HCT116 (cell line): ENCODE results near the gene SPAG4. TPM values are rescaled to one million over a fixed set of nuclear protein-coding genes. Genes with fewer than 3 reads are reported as not detected.

ENCODE experiments used
- ATAC-seq: fragments of 200-7000 bp; cut with Tn5 transposase; 2 replicates; pipeline ENCODE4 v1.9.1; 2020; ENCODE audit warnings: mild to moderate bottlenecking, moderate library complexity
- BruUV-seq: library from RNA; stranded (reverse); fragments of 400-500 nt; replicated peaks from 2 replicates; lab custom pipeline; 2021; lab: Mats Ljungman, UMichigan
- CTCF ChIA-PET: fragments of 300-600 bp; sonication (Branson Sonifier 250); formaldehyde crosslinking; loops from one replicate; lab custom pipeline; 2021; ENCODE audit warnings: antibody characterized with exemption; lab: Charles Lee
- POLR2A ChIA-PET: fragments of 300-600, 350-600 bp; sonication (Branson Sonifier 250); formaldehyde crosslinking; loops from one replicate; lab custom pipeline; 2021; ENCODE audit warnings: antibody characterized with exemption; lab: Charles Lee
- RAD21 ChIA-PET, 2 experiments: fragments of 300-600 bp; sonication (Branson Sonifier 250); formaldehyde crosslinking; loops; one replicate each; lab custom pipeline; 2023; ENCODE audit warnings: low total read pairs in 2 of 2; ENCODE audit not compliant: uncharacterized antibody in 2 of 2, unreplicated experiment in 2 of 2, low non-redundant PET in 1 of 2; lab: Charles Lee
- DNase-seq: peaks from one replicate; pipeline ENCODE4 v3.0.0-alpha.2; 2010; ENCODE audit warnings: low read depth, low spot score
- H2AFZ ChIP-seq: fragments of 200-600 bp; shearing (Covaris generic), sonication (generic); 2 replicates; pipeline ENCODE4 v1.6.1; 2017; ENCODE audit warnings: low read depth, mixed run types, mixed read lengths, antibody characterized with exemption, low read length; ENCODE audit not compliant: poor library complexity, severe bottlenecking
- H3K27ac ChIP-seq: 2 replicates; pipeline ENCODE4 v1.5.1; 2012; ENCODE audit warnings: low read depth, low read length
- H3K27me3 ChIP-seq: fragments of 200-600 bp; sonication (generic); 2 replicates; pipeline ENCODE4 v1.6.1; 2016; ENCODE audit warnings: mixed run types, low read length, mixed read lengths; ENCODE audit not compliant: insufficient read depth
- H3K36me3 ChIP-seq, 2 experiments: fragments of 200-500 bp in 1 of 2; fragments of 200-600 bp in 1 of 2; sonication (Bioruptor generic) in 1 of 2; sonication (generic) in 1 of 2; 2 replicates each; pipeline versions ENCODE4 v1.5.1 to v1.6.1; 2014 to 2016; ENCODE audit warnings: low read length in 2 of 2, inconsistent platforms in 1 of 2, mixed read lengths in 1 of 2, mixed run types in 1 of 2; ENCODE audit not compliant: insufficient read depth in 2 of 2, control insufficient read depth in 1 of 2
- H3K4me1 ChIP-seq, 2 experiments: fragments of 200-600 bp in 1 of 2; sonication (generic) in 1 of 2; 2 replicates each; pipeline versions ENCODE4 v1.5.1 to v1.6.1; 2012 to 2017; ENCODE audit warnings: low read length in 2 of 2, inconsistent platforms in 1 of 2, mild to moderate bottlenecking in 1 of 2, mixed read lengths in 1 of 2, mixed run types in 1 of 2, moderate library complexity in 1 of 2; ENCODE audit not compliant: insufficient read depth in 2 of 2, control insufficient read depth in 1 of 2
- H3K4me2 ChIP-seq: fragments of 200-600 bp; sonication (generic); 2 replicates; pipeline ENCODE4 v1.6.1; 2017; ENCODE audit warnings: mixed run types, low read length, mixed read lengths
- H3K4me3 ChIP-seq, 2 experiments: fragments of 200-600 bp in 1 of 2; sonication (generic) in 1 of 2; replicated peaks in 1 of 2; 2 replicates each; pipeline ENCODE4 v1.5.1; 2011 to 2016; ENCODE audit warnings: low read length in 2 of 2, control low read depth in 1 of 2, low read depth in 1 of 2, mild to moderate bottlenecking in 1 of 2, mixed read lengths in 1 of 2, mixed run types in 1 of 2
- H3K79me2 ChIP-seq: fragments of 200-600 bp; sonication (generic); 2 replicates; pipeline ENCODE4 v1.6.1; 2017; ENCODE audit warnings: mild to moderate bottlenecking, mixed run types, low read length, moderate library complexity, mixed read lengths; ENCODE audit not compliant: insufficient read depth
- H3K9ac ChIP-seq: fragments of 200-600 bp; sonication (generic); 2 replicates; pipeline ENCODE4 v1.6.1; 2016; ENCODE audit warnings: low read length, mixed read lengths
- H3K9me2 ChIP-seq: fragments of 200-600 bp; sonication (generic), shearing (Covaris generic); 2 replicates; pipeline ENCODE4 v1.6.1; 2017; ENCODE audit warnings: mixed run types, mild to moderate bottlenecking, moderate library complexity; ENCODE audit not compliant: insufficient read depth
- H3K9me3 ChIP-seq, 2 experiments: fragments of 200-500 bp in 1 of 2; fragments of 200-600 bp in 1 of 2; sonication (Bioruptor generic) in 1 of 2; sonication (generic) in 1 of 2; 2 replicates each; pipeline ENCODE4 v1.6.1; 2014 to 2017; ENCODE audit warnings: low read length in 2 of 2, mixed read lengths in 2 of 2, inconsistent platforms in 1 of 2, low read depth in 1 of 2, mild to moderate bottlenecking in 1 of 2, mixed run types in 1 of 2, moderate library complexity in 1 of 2; ENCODE audit not compliant: control insufficient read depth in 1 of 2, insufficient read depth in 1 of 2
- H4K20me1 ChIP-seq: fragments of 200-600 bp; sonication (generic), shearing (Covaris generic); 2 replicates; pipeline ENCODE4 v1.6.1; 2017; ENCODE audit warnings: mixed run types, mild to moderate bottlenecking, moderate library complexity; ENCODE audit not compliant: insufficient read depth
- ATF3 ChIP-seq: IDR thresholded peaks from 2 replicates; pipeline ENCODE4 v1.6.1; 2012
- CBX3 ChIP-seq: IDR thresholded peaks from 2 replicates; pipeline ENCODE4 v1.6.1; 2012; ENCODE audit warnings: low read depth
- CEBPB ChIP-seq: IDR thresholded peaks from 2 replicates; pipeline ENCODE4 v1.6.1; 2012; ENCODE audit warnings: low read depth
- EGR1 ChIP-seq: IDR thresholded peaks from 2 replicates; pipeline ENCODE4 v1.6.1; 2012; ENCODE audit warnings: low read depth
- ELF1 ChIP-seq: IDR thresholded peaks from 2 replicates; pipeline ENCODE4 v1.6.1; 2012; ENCODE audit warnings: low read depth, borderline replicate concordance
- EZH2 ChIP-seq: fragments of 200-600 bp; sonication (generic); IDR thresholded peaks from 2 replicates; pipeline ENCODE4 v1.6.1; 2017; ENCODE audit warnings: antibody characterized with exemption, mixed run types
- EZH2phosphoT487 ChIP-seq: fragments of 200-600 bp; IDR thresholded peaks from 2 replicates; pipeline ENCODE4 v1.6.1; 2018; ENCODE audit warnings: antibody characterized with exemption, borderline replicate concordance
- JUND ChIP-seq: IDR thresholded peaks from 2 replicates; pipeline ENCODE4 v1.6.1; 2012
- POLR2AphosphoS5 ChIP-seq: IDR thresholded peaks from 2 replicates; pipeline ENCODE4 v1.6.1; 2011; ENCODE audit warnings: mild to moderate bottlenecking, low read depth, low read length, moderate library complexity
- RAD21 ChIP-seq: IDR thresholded peaks from 2 replicates; pipeline ENCODE4 v1.6.1; 2012; ENCODE audit warnings: low read depth, mild to moderate bottlenecking
- SP1 ChIP-seq: IDR thresholded peaks from 2 replicates; pipeline ENCODE4 v1.6.1; 2012; ENCODE audit warnings: low read depth
- SRF ChIP-seq: IDR thresholded peaks from 2 replicates; pipeline ENCODE4 v1.6.1; 2012; ENCODE audit warnings: low read depth
- YY1 ChIP-seq: IDR thresholded peaks from 2 replicates; pipeline ENCODE4 v1.6.1; 2011; ENCODE audit warnings: low read length, low read depth, moderate library complexity, mild to moderate bottlenecking; ENCODE audit not compliant: insufficient replicate concordance; ENCODE audit errors: extremely low read depth
- ZNF274 ChIP-seq: fragments of 200-500 bp; sonication (Bioruptor generic); IDR thresholded peaks from 2 replicates; pipeline ENCODE4 v1.6.1; 2014; ENCODE audit warnings: mild to moderate bottlenecking, low read depth, low read length, inconsistent platforms
- intact Hi-C: fragments of 100-400 bp; cut with micrococcal nuclease; formaldehyde crosslinking; loops from 2 replicates; pipeline ENCODE4 v1.10.0; 2022
- total RNA-seq: library from RNA; stranded (reverse); gene quantifications from one replicate; pipeline ENCODE4 v1.2.1, GENCODE V29; 2021; ENCODE audit not compliant: unreplicated experiment
- TF ChIP-seq, protein P1 (sequence below), 3 experiments: fragments of 200-600 bp in 1 of 3; sonication (generic) in 1 of 3; IDR thresholded peaks in 2 of 3; conservative IDR thresholded peaks in 1 of 3; 2 replicates each; pipeline ENCODE4 v1.5.1; 2012 to 2017; ENCODE audit warnings: low read depth in 2 of 3, low read length in 2 of 3, antibody characterized with exemption in 1 of 3, borderline replicate concordance in 1 of 3, control low read depth in 1 of 3, mild to moderate bottlenecking in 1 of 3, mixed read lengths in 1 of 3, mixed run types in 1 of 3, moderate library complexity in 1 of 3; ENCODE audit not compliant: insufficient read depth in 1 of 3
- TF ChIP-seq, protein P2 (sequence below): IDR thresholded peaks from 2 replicates; pipeline ENCODE4 v1.6.1; 2012; ENCODE audit warnings: low read depth

Gene SPAG4
- total RNA-seq, 1 experiment from 2014 or later, result 6.2 TPM

DNA sequence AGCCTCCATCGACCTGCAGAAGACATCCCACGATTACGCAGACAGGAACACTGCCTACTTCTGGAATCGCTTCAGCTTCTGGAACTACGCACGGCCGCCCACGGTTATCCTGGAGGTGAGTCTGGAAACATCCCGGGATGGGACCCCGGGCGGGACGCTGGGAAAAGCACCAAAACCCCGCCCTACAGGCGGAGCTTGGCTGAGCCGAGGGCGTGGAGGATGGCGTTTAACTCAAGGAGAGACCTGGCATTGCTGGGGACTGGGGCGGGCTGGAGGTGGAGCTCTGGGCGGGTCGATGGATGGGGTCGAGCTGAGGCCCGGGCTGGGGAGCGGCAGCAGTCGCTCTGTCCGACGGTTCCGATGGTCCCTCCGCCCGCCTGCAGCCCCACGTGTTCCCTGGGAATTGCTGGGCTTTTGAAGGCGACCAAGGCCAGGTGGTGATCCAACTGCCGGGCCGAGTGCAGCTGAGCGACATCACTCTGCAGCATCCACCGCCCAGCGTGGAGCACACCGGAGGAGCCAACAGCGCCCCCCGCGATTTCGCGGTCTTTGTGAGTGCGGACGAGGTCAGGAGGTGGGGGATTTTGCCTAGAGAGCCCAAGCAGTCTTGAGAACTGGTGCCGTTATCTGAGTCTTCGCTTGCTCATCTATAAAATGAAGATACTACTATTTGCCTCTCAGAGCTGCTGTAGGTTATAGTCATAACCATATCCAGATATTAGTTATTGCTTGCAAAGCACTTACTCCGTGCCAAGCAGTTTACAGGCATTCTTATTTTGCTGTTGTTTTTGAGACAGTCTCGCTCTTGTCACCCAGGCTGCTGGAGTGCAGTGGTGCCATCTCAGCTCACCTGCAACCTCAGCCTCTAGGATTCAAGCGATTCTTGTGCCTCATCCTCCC lies 3.8 kb downstream of the SPAG4 start:
- no peaks in the 10 kb centered on the region for H3K9me2 ChIP-seq
- peak overlapping the region; percentile 23 for H3K27ac ChIP-seq
- ChIA-PET POLR2A (interaction anchor here (0.5 to 1.5 kb wide), 5 partner anchors 16 to 335 kb away, joined by 3 to 5 read pairs (median 3); partner anchors contain the start of genes RBM39 and SCAND1), CTCF (interaction anchor here (0.7 to 1.6 kb wide), 14 partner anchors 8 to 335 kb away, joined by 3 to 10 read pairs (median 3); partner anchors contain the start of genes ERGIC3, NFS1, ROMO1 and SCAND1)
- no peaks in the 10 kb centered on the region for H3K27me3 ChIP-seq
- no peak overlapping the region for H2AFZ ChIP-seq
- intact Hi-C loops, result loop anchor here (2.0 to 5.0 kb wide), 2 partner anchors 43 to 77 kb away; partner anchors contain the start of gene ERGIC3
- peak overlapping the region; percentile 63 to 70 for H3K4me3 ChIP-seq
- H3K9me3 ChIP-seq, result no peaks in the 10 kb centered on the region
- TF ChIP-seq POLR2AphosphoS5 (peak; percentile 54), CBX3 (no peak), CEBPB (no peak), ELF1 (no peak), RAD21 (no peak), YY1 (no peak), EZH2 (no peak), EGR1 (no peak), ATF3 (no peak), EZH2phosphoT487 (no peak), JUND (no peak), SP1 (no peak), SRF (no peak), ZNF274 (no peak)
- TF ChIP-seq, protein P1, sequence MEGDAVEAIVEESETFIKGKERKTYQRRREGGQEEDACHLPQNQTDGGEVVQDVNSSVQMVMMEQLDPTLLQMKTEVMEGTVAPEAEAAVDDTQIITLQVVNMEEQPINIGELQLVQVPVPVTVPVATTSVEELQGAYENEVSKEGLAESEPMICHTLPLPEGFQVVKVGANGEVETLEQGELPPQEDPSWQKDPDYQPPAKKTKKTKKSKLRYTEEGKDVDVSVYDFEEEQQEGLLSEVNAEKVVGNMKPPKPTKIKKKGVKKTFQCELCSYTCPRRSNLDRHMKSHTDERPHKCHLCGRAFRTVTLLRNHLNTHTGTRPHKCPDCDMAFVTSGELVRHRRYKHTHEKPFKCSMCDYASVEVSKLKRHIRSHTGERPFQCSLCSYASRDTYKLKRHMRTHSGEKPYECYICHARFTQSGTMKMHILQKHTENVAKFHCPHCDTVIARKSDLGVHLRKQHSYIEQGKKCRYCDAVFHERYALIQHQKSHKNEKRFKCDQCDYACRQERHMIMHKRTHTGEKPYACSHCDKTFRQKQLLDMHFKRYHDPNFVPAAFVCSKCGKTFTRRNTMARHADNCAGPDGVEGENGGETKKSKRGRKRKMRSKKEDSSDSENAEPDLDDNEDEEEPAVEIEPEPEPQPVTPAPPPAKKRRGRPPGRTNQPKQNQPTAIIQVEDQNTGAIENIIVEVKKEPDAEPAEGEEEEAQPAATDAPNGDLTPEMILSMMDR (IDR thresholded peaks at IDR 0.05 in 2 of 3, conservative IDR thresholded peaks at IDR 0.05 in 1 of 3; ENCODE audit: borderline replicate concordance in 1 of 3, insufficient read depth in 1 of 3, low read depth in 2 of 3, low read length in 2 of 3), result peak in 2 of 3 experiments; percentile 67; a peak in 4 of 6 replicates
- TF ChIP-seq, protein P2, sequence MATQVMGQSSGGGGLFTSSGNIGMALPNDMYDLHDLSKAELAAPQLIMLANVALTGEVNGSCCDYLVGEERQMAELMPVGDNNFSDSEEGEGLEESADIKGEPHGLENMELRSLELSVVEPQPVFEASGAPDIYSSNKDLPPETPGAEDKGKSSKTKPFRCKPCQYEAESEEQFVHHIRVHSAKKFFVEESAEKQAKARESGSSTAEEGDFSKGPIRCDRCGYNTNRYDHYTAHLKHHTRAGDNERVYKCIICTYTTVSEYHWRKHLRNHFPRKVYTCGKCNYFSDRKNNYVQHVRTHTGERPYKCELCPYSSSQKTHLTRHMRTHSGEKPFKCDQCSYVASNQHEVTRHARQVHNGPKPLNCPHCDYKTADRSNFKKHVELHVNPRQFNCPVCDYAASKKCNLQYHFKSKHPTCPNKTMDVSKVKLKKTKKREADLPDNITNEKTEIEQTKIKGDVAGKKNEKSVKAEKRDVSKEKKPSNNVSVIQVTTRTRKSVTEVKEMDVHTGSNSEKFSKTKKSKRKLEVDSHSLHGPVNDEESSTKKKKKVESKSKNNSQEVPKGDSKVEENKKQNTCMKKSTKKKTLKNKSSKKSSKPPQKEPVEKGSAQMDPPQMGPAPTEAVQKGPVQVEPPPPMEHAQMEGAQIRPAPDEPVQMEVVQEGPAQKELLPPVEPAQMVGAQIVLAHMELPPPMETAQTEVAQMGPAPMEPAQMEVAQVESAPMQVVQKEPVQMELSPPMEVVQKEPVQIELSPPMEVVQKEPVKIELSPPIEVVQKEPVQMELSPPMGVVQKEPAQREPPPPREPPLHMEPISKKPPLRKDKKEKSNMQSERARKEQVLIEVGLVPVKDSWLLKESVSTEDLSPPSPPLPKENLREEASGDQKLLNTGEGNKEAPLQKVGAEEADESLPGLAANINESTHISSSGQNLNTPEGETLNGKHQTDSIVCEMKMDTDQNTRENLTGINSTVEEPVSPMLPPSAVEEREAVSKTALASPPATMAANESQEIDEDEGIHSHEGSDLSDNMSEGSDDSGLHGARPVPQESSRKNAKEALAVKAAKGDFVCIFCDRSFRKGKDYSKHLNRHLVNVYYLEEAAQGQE, result no peak
- TF ChIP-seq, all 23 proteins: peak for 2
- BruUV-seq, result no TSS peak
- DNase-seq, result peak; percentile 76
- RAD21 ChIA-PET, result interaction anchor here (0.8 to 1.2 kb wide), 3 partner anchors 52 to 335 kb away, joined by 3 read pairs; partner anchors contain the start of gene SCAND1 (in 1 of the 2)
- Histone ChIP-seq H3K36me3 (no peaks in the 10 kb centered on the region), H3K79me2 (0 out of 2 replicates have a peak, but pooled peaks cover 5% of the 10 kb centered on the region), H3K4me2 (peak overlapping the region; percentile 98), H3K4me1 (peaks cover 19 to 42% of the 10 kb centered on the region in 2 experiments), H3K9ac (peak overlapping the region; percentile 72), H4K20me1 (no peaks in the 10 kb centered on the region)
- peak; percentile 71 for ATAC-seq
